Right lobe of liver (tissue), 4 donors: ENCODE measurements around the gene DNAJC11.

ENCODE experiments used
- CTCF ChIP-seq, 4 donors: fragments of 200-600 bp in 3 of 4; fragments of 450-650 bp in 1 of 4; IDR thresholded peaks; one replicate each; pipeline versions ENCODE4 v1.5.1 to v1.8.0; 2016 to 2022; ENCODE audit warnings: antibody characterized with exemption in 4 of 4, mild to moderate bottlenecking in 2 of 4
- POLR2A ChIP-seq: fragments of 450-650 bp; IDR thresholded peaks from one replicate; pipeline ENCODE4 v1.6.1; 2017; ENCODE audit warnings: antibody characterized with exemption, mild to moderate bottlenecking
- donor health status: DM: no; HTN: no; CAD: no.
- donor health status: DM: no; HTN: no; CAD: no.
- donor health status: DM: no; HTN: yes; CAD: no.

- TF ChIP-seq CTCF (IDR thresholded peaks at IDR 0.05): no peak
- TF ChIP-seq POLR2A: no peak
Measured at GRCh38 chr1:6704746-6705145, 3.1 kb upstream of the DNAJC11 start.
